Keratinocyte (primary cell): ENCODE data around the gene TMEM97. TPM values are rescaled to one million over a fixed set of nuclear protein-coding genes. Genes with fewer than 3 reads are reported as not detected.

Experiments used
- DNase-seq: peaks from one replicate; pipeline ENCODE4 v3.0.0-alpha.2; 2011; ENCODE audit warnings: low read depth, missing footprints, low spot score
- FAIRE-seq: peaks from 2 replicates; lab custom pipeline; 2011; peaks lifted over from hg19 to GRCh38; lab: Jason Lieb, UNC
- H2AFZ ChIP-seq: 2 replicates; pipeline ENCODE4 v1.6.0; 2012; ENCODE audit warnings: low read length, control low read depth, inconsistent platforms; ENCODE audit not compliant: control insufficient read depth
- H3K27ac ChIP-seq: 2 replicates; pipeline ENCODE4 v1.5.1; 2011; ENCODE audit warnings: low read length; ENCODE audit not compliant: control insufficient read depth, insufficient read depth
- H3K27me3 ChIP-seq: 3 replicates; pipeline ENCODE4 v1.6.0; 2011; ENCODE audit warnings: low read length; ENCODE audit not compliant: control insufficient read depth, insufficient read depth; ENCODE audit errors: extremely low read depth
- H3K36me3 ChIP-seq, 2 experiments: 2 replicates in 1 of 2; 3 replicates in 1 of 2; pipeline ENCODE4 v1.5.1; 2011; ENCODE audit warnings: low read length in 2 of 2, mild to moderate bottlenecking in 1 of 2; ENCODE audit not compliant: control insufficient read depth in 2 of 2, insufficient read depth in 2 of 2; ENCODE audit errors: extremely low read depth in 1 of 2
- H3K4me1 ChIP-seq: 3 replicates; pipeline ENCODE4 v1.5.1; 2011; ENCODE audit warnings: low read length; ENCODE audit not compliant: control insufficient read depth, insufficient read depth; ENCODE audit errors: extremely low read depth
- H3K4me2 ChIP-seq: 3 replicates; pipeline ENCODE4 v1.6.0; 2011; ENCODE audit warnings: low read depth, low read length; ENCODE audit not compliant: control insufficient read depth, insufficient read depth; ENCODE audit errors: extremely low read depth
- H3K4me3 ChIP-seq, 3 experiments: fragments of 200-600 bp in 1 of 3; sonication (generic) in 1 of 3; 2 replicates in 2 of 3; 3 replicates in 1 of 3; pipeline ENCODE4 v1.5.1; 2011 to 2016; ENCODE audit warnings: low read length in 3 of 3, mild to moderate bottlenecking in 3 of 3, control low read depth in 2 of 3, inconsistent platforms in 1 of 3, low read depth in 1 of 3, mixed read lengths in 1 of 3, mixed run types in 1 of 3, moderate library complexity in 1 of 3; ENCODE audit not compliant: control insufficient read depth in 2 of 3, insufficient read depth in 2 of 3; ENCODE audit errors: extremely low read depth in 1 of 3
- H3K79me2 ChIP-seq: 2 replicates; pipeline ENCODE4 v1.6.0; 2012; ENCODE audit warnings: low read length; ENCODE audit not compliant: control insufficient read depth, insufficient read depth
- H3K9ac ChIP-seq: 3 replicates; pipeline ENCODE4 v1.6.0; 2011; ENCODE audit warnings: low read length; ENCODE audit not compliant: control insufficient read depth, insufficient read depth; ENCODE audit errors: extremely low read depth
- H3K9me1 ChIP-seq: 3 replicates; pipeline ENCODE4 v1.6.0; 2011; ENCODE audit warnings: low read length; ENCODE audit not compliant: control insufficient read depth, insufficient read depth; ENCODE audit errors: extremely low read depth
- H3K9me3 ChIP-seq: 2 replicates; pipeline ENCODE4 v1.5.1; 2012; ENCODE audit warnings: low read depth, low read length; ENCODE audit not compliant: control insufficient read depth
- H4K20me1 ChIP-seq: 3 replicates; pipeline ENCODE4 v1.6.0; 2011; ENCODE audit warnings: low read length; ENCODE audit not compliant: control insufficient read depth, insufficient read depth; ENCODE audit errors: extremely low read depth
- EZH2 ChIP-seq: IDR thresholded peaks from one replicate; pipeline ENCODE4 v1.6.1; 2012; ENCODE audit warnings: inconsistent platforms, mild to moderate bottlenecking, low read length, moderate library complexity
- dilution Hi-C: fragments of 300-500 bp; cut with MboI; formaldehyde crosslinking; loops from one replicate; pipeline ENCODE4 v1.7.0; 2020; ENCODE audit warnings: low sequenced_read_pairs; ENCODE audit not compliant: extremely low pct_ligation_motif_present
- polyA plus RNA-seq, 5 experiments: library from polyadenylated mRNA; depleted of rRNA in 3 of 5; stranded (reverse) in 3 of 5; stranded (forward) in 1 of 5; unstranded in 1 of 5; fragments of >200 nt; gene quantifications; 1 replicate in 1 of 5; 2 replicates in 3 of 5; 3 replicates in 1 of 5; pipeline versions ENCODE4 v1.2.1 to v1.2.3, GENCODE V29; 2011 to 2012; ENCODE audit warnings: missing spikeins in 2 of 5, low read depth in 1 of 5, low replicate concordance in 1 of 5
- TF ChIP-seq, protein P1 (sequence below), 3 experiments: IDR thresholded peaks in 1 of 3; conservative IDR thresholded peaks in 1 of 3; optimal IDR thresholded peaks in 1 of 3; 2 replicates in 2 of 3; 3 replicates in 1 of 3; pipeline versions ENCODE3 to v1.5.1; 2011; ENCODE audit warnings: low read length in 3 of 3, mild to moderate bottlenecking in 3 of 3, moderate library complexity in 2 of 3, control low read depth in 1 of 3, inconsistent platforms in 1 of 3; ENCODE audit not compliant: insufficient read depth in 2 of 3; ENCODE audit errors: extremely low read depth in 1 of 3

Gene TMEM97
- polyA plus RNA-seq, 1 donor (not counting 4 experiments of a cell fraction or from before 2014, with no cell fraction given), result 29.9 TPM

DNA sequence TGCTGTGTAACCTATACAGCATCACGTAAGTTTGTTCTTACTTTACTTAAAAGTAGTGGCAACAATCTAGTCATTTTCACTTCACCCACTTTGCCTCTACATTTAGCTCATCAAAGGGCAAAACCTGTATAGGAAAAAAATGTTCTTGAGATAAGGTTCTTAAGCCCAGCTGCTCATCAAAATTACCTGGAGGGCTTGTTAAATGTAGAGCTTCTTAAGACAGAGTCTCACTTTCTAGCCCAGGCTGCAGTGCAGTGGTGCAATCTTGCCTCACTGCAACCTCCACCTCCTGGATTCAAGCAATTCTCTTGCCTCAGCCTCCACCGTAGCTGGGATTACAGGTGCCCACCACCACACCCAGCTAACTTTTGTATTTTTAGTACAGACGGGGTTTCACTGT lies 38.2 kb upstream of the TMEM97 start:
- no peaks in the 10 kb centered on the region for H3K79me2 ChIP-seq
- H3K27ac ChIP-seq, result no peak overlapping the region
- H3K9ac ChIP-seq, result no peak overlapping the region
- DNase-seq (no peak), FAIRE-seq (no peak)
- TF ChIP-seq EZH2, result no peak
- TF ChIP-seq, protein P1, sequence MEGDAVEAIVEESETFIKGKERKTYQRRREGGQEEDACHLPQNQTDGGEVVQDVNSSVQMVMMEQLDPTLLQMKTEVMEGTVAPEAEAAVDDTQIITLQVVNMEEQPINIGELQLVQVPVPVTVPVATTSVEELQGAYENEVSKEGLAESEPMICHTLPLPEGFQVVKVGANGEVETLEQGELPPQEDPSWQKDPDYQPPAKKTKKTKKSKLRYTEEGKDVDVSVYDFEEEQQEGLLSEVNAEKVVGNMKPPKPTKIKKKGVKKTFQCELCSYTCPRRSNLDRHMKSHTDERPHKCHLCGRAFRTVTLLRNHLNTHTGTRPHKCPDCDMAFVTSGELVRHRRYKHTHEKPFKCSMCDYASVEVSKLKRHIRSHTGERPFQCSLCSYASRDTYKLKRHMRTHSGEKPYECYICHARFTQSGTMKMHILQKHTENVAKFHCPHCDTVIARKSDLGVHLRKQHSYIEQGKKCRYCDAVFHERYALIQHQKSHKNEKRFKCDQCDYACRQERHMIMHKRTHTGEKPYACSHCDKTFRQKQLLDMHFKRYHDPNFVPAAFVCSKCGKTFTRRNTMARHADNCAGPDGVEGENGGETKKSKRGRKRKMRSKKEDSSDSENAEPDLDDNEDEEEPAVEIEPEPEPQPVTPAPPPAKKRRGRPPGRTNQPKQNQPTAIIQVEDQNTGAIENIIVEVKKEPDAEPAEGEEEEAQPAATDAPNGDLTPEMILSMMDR (optimal IDR thresholded peaks at IDR 0.05 in 1 of 3, IDR thresholded peaks at IDR 0.05 in 1 of 3, conservative IDR thresholded peaks at IDR 0.05 in 1 of 3; ENCODE audit: extremely low read depth in 1 of 3, insufficient read depth in 2 of 3, low read length in 3 of 3), result no peak
- H3K4me2 ChIP-seq, result no peak overlapping the region
- peaks cover 17% of the 10 kb centered on the region for H3K4me1 ChIP-seq
- H3K9me3 ChIP-seq, result no peaks in the 10 kb centered on the region
- H3K9me1 ChIP-seq, result no peaks in the 10 kb centered on the region
- H3K27me3 ChIP-seq, result peaks cover 18% of the 10 kb centered on the region
- H3K36me3 ChIP-seq, result no peaks in the 10 kb centered on the region
- dilution Hi-C loops, result no loop called here
- H3K4me3 ChIP-seq, result no peak overlapping the region
- no peaks in the 10 kb centered on the region for H4K20me1 ChIP-seq
- no peak overlapping the region for H2AFZ ChIP-seq

GRCh38 chr17:28282596-28282995 lies 36.4 kb upstream of the TMEM97 start:
- TF ChIP-seq, protein P1 (optimal IDR thresholded peaks at IDR 0.05 in 1 of 3, IDR thresholded peaks at IDR 0.05 in 1 of 3, conservative IDR thresholded peaks at IDR 0.05 in 1 of 3; ENCODE audit: extremely low read depth in 1 of 3, insufficient read depth in 2 of 3, low read length in 3 of 3), result no peak
- no peak for TF ChIP-seq EZH2
- Histone ChIP-seq H3K9me1 (no peaks in the 10 kb centered on the region), H2AFZ (peak overlapping the region; percentile 74), H3K4me3 (no peak overlapping the region), H3K9ac (no peak overlapping the region), H3K4me2 (peak overlapping the region; percentile 70), H3K4me1 (peaks cover 17% of the 10 kb centered on the region), H3K79me2 (no peaks in the 10 kb centered on the region), H3K9me3 (no peaks in the 10 kb centered on the region), H3K27ac (peak overlapping the region; percentile 40), H4K20me1 (no peaks in the 10 kb centered on the region), H3K36me3 (no peaks in the 10 kb centered on the region), H3K27me3 (peaks cover 4% of the 10 kb centered on the region)
- dilution Hi-C loops, result no loop called here
- peak; percentile 46 for DNase-seq
- peak; percentile 70 for FAIRE-seq
